Fibroblast of the conjunctiva (primary cell): ENCODE results near the gene PTPRD.

ENCODE experiments used
- DNase-seq: peaks from one replicate; pipeline ENCODE4 v3.0.0-alpha.2; 2010; ENCODE audit warnings: low read depth

Gene PTPRD

GRCh38 chr9:8436786-8437185, 2176.0 kb downstream of the PTPRD start:
- DNase-seq = no peak

- DNase-seq = no peak
These were observed 2178.2 kb downstream of the PTPRD start for GRCh38 chr9:8434621-8435020.

- DNase-seq = no peak
These were observed 2180.6 kb downstream of the PTPRD start for GRCh38 chr9:8432224-8432623.

- DNase-seq = no peak
These were observed 2181.3 kb downstream of the PTPRD start for GRCh38 chr9:8431505-8431904.

GRCh38 chr9:8430945-8431344, 2181.9 kb downstream of the PTPRD start:
- no peak for DNase-seq

GRCh38 chr9:8429768-8430167, 2183.0 kb downstream of the PTPRD start:
- no peak for DNase-seq

- DNase-seq = no peak
These were observed 2183.6 kb downstream of the PTPRD start for GRCh38 chr9:8429157-8429556.

- no peak for DNase-seq
These were observed 2184.4 kb downstream of the PTPRD start for GRCh38 chr9:8428389-8428788.

- DNase-seq = no peak
These were observed 2187.9 kb downstream of the PTPRD start for GRCh38 chr9:8424786-8425410.

- no peak for DNase-seq
These were observed 2192.4 kb downstream of the PTPRD start for GRCh38 chr9:8420416-8420815.

GRCh38 chr9:8419596-8420275, 2193.1 kb downstream of the PTPRD start:
- no peak for DNase-seq

- no peak for DNase-seq
These were observed 2195.5 kb downstream of the PTPRD start for GRCh38 chr9:8417341-8417740.

- no peak for DNase-seq
These were observed 2200.5 kb downstream of the PTPRD start for GRCh38 chr9:8412327-8412726.

- DNase-seq = no peak
These were observed 2204.1 kb downstream of the PTPRD start for GRCh38 chr9:8408575-8409190.

- no peak for DNase-seq
These were observed 2210.7 kb downstream of the PTPRD start for GRCh38 chr9:8401961-8402705.

GRCh38 chr9:8400378-8400777, 2212.4 kb downstream of the PTPRD start:
- DNase-seq = no peak

GRCh38 chr9:8395022-8395421, 2217.8 kb downstream of the PTPRD start:
- no peak for DNase-seq

GRCh38 chr9:8394341-8394740, 2218.5 kb downstream of the PTPRD start:
- DNase-seq = no peak

GRCh38 chr9:8392866-8393265, 2219.9 kb downstream of the PTPRD start:
- DNase-seq = no peak

GRCh38 chr9:8391566-8391965, 2221.2 kb downstream of the PTPRD start:
- no peak for DNase-seq

GRCh38 chr9:8391132-8391531, 2221.7 kb downstream of the PTPRD start:
- no peak for DNase-seq

GRCh38 chr9:8390571-8390970, 2222.2 kb downstream of the PTPRD start:
- DNase-seq = no peak

GRCh38 chr9:8389531-8389930, 2223.3 kb downstream of the PTPRD start:
- DNase-seq = no peak
